Stimulated activated CD8-positive, alpha-beta memory T cell treated with anti-CD3 and anti-CD28 coated beads, Interleukin-12 subunit alpha, Interleukin-12 subunit beta, amount 100 ng/mL, for 4 hours (primary cell): ENCODE results near the gene TPX2.

Experiments used
- DNase-seq: peaks from one replicate; pipeline ENCODE4 v3.0.0-alpha.2; 2020; ENCODE audit warnings: low read depth

TPX2 gene

DNA sequence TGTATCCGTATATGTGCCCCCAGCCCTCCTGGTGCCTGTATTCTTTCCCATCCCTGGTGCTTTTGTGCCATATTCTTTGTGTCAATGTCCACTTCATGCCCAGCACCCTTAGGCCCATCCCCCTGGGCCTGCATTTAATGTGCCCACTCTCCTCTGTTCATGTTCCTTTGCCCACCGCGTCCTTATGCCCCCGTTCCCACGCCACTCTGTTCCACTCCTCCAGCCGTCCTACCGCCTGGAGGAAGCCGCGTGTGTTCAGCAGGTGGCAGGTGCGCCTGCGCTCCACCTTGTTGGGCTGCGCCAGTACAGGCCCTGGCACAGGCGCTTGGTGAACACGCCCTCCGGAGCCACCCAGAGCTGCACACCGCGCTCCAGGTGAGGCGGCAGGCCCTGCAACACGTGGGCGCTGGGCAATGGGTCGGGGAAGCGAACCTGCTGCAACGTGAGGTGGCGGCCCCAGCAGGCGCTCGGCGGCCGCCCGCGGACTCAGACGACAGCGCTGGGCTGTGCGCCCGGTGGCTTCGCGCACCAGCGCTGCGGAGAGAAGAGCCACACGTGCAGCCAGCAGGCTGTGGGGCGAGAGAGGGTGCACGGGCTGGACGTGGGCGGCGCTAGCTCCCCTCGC, 110.3 kb downstream of the TPX2 start:
- no peak for DNase-seq
